Parathyroid adenoma (tissue), 2 donors: ENCODE results near the gene TNRC6B.

Experiments used
- H2AFZ ChIP-seq: fragments of 300-600 bp; sonication (generic); one replicate; pipeline ENCODE4 v1.7.0; 2017; ENCODE audit warnings: antibody characterized with exemption, mild to moderate bottlenecking
- H3K27ac ChIP-seq: fragments of 300-600 bp; sonication (generic); one replicate; pipeline ENCODE4 v1.7.0; 2017
- H3K27me3 ChIP-seq: fragments of 300-600 bp; sonication (generic); one replicate; pipeline ENCODE4 v1.7.0; 2017; ENCODE audit warnings: low read length; ENCODE audit not compliant: control insufficient read depth, insufficient read depth
- H3K36me3 ChIP-seq: fragments of 300-600 bp; sonication (generic); one replicate; pipeline ENCODE4 v1.7.0; 2017; ENCODE audit warnings: low read length; ENCODE audit not compliant: control insufficient read depth, insufficient read depth
- H3K4me1 ChIP-seq: fragments of 300-600 bp; sonication (generic); one replicate; pipeline ENCODE4 v1.7.0; 2017; ENCODE audit warnings: control low read depth
- H3K4me2 ChIP-seq: fragments of 300-600 bp; sonication (generic); one replicate; pipeline ENCODE4 v1.7.0; 2017; ENCODE audit warnings: low read length
- H3K4me3 ChIP-seq: fragments of 300-600 bp; sonication (generic); one replicate; pipeline ENCODE4 v1.7.0; 2017; ENCODE audit warnings: low read depth, low read length
- H3K79me2 ChIP-seq: fragments of 300-600 bp; sonication (generic); one replicate; pipeline ENCODE4 v1.7.0; 2017; ENCODE audit warnings: control low read depth
- H3K9ac ChIP-seq: fragments of 300-600 bp; sonication (generic); one replicate; pipeline ENCODE4 v1.7.0; 2017; ENCODE audit warnings: mild to moderate bottlenecking
- H3K9me3 ChIP-seq: fragments of 300-600 bp; sonication (generic); one replicate; pipeline ENCODE4 v1.7.0; 2017; ENCODE audit warnings: low read length; ENCODE audit not compliant: control insufficient read depth
- TF ChIP-seq, protein P1 (sequence below): fragments of 300-600 bp; sonication (generic); IDR thresholded peaks from one replicate; pipeline ENCODE4 v1.7.0; 2017; ENCODE audit warnings: antibody characterized with exemption, mild to moderate bottlenecking
- donor health status: primary hyperparathyroidism.

The TNRC6B gene

DNA sequence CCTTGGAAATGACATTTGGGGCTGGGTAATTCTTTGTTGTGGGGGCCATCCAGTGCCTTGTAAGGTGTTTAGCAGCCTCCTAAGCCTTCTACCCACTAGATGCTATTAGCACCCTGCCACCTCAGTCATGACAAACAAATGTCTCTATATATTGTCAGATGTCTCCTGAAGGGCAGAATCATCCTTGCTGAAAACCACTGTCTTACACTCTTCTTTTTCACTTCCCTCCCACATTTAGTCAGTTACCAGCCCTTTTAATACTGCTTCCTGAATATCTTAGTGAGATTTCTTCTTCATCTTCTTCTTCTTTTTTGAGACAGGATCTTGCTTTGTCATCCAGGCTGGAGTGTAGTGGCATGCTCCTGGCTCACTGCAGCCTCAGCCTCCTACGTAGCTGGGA lies 33.1 kb downstream of the TNRC6B start:
- TF ChIP-seq, protein P1, sequence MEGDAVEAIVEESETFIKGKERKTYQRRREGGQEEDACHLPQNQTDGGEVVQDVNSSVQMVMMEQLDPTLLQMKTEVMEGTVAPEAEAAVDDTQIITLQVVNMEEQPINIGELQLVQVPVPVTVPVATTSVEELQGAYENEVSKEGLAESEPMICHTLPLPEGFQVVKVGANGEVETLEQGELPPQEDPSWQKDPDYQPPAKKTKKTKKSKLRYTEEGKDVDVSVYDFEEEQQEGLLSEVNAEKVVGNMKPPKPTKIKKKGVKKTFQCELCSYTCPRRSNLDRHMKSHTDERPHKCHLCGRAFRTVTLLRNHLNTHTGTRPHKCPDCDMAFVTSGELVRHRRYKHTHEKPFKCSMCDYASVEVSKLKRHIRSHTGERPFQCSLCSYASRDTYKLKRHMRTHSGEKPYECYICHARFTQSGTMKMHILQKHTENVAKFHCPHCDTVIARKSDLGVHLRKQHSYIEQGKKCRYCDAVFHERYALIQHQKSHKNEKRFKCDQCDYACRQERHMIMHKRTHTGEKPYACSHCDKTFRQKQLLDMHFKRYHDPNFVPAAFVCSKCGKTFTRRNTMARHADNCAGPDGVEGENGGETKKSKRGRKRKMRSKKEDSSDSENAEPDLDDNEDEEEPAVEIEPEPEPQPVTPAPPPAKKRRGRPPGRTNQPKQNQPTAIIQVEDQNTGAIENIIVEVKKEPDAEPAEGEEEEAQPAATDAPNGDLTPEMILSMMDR, result no peak
- no peaks in the 10 kb centered on the region for H3K9me3 ChIP-seq
- no peaks in the 10 kb centered on the region for H3K4me1 ChIP-seq
- H3K9ac ChIP-seq, result no peak overlapping the region
- peaks cover 34% of the 10 kb centered on the region for H3K79me2 ChIP-seq
- no peak overlapping the region for H2AFZ ChIP-seq
- H3K27ac ChIP-seq, result no peak overlapping the region
- no peaks in the 10 kb centered on the region for H3K27me3 ChIP-seq
- no peak overlapping the region for H3K4me2 ChIP-seq
- no peaks in the 10 kb centered on the region for H3K36me3 ChIP-seq
- no peak overlapping the region for H3K4me3 ChIP-seq

DNA sequence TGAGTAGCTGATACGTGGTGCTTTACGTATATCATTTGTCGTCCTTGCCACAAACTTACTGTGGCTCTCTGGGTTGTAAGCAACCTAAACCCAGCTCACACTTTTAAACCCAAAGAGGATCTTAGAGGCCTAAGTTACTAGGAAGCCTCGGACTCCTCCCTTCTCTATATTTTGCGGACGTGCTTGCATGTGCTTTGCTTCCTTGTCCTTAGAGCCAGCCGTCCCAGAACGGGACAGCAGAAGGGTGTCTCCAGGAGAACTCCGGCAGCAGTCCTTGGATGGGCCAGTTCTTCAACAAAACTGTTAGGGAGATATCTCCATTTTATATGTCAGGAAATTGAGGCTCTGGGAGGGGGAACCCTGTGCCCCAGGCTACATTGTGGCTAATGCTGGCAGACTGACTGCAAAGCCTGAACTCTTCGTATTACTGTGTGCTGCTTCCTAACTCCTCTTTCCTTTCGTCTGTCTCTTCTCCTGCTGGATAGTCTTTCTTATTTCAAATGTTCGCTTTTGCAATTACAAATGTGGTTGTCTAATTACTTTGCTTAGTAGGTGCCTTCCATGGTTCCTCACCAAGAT lies 33.8 kb downstream of the TNRC6B start:
- Histone ChIP-seq H3K9ac (no peak overlapping the region), H3K4me2 (no peak overlapping the region), H2AFZ (no peak overlapping the region), H3K9me3 (no peaks in the 10 kb centered on the region), H3K27ac (no peak overlapping the region), H3K36me3 (no peaks in the 10 kb centered on the region), H3K79me2 (peaks cover 35% of the 10 kb centered on the region), H3K4me1 (no peaks in the 10 kb centered on the region), H3K27me3 (no peaks in the 10 kb centered on the region), H3K4me3 (no peak overlapping the region)
- TF ChIP-seq, protein P1, result no peak

DNA sequence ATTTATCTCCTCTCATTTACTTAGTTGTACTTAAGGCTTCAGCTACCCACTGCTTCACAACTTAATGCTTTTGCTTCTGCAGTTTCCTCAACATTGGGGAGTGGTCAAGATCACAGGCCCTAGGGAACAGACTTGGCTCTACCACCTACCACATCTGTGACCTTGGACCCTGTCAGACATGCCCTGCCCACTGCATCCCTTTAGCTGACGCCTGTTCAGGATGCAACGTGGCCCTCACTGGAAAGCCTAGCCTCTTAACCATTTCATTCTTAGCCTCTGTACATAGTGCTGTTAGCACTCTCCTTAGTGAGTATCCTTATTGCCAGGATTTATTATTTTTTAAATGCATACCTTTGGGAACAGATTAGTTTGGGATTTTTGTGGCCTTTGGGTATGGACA lies 34.4 kb downstream of the TNRC6B start:
- H3K79me2 ChIP-seq, result peaks cover 32% of the 10 kb centered on the region
- H2AFZ ChIP-seq, result no peak overlapping the region
- H3K4me2 ChIP-seq, result no peak overlapping the region
- no peaks in the 10 kb centered on the region for H3K4me1 ChIP-seq
- H3K9ac ChIP-seq, result no peak overlapping the region
- H3K36me3 ChIP-seq, result no peaks in the 10 kb centered on the region
- no peak overlapping the region for H3K27ac ChIP-seq
- H3K9me3 ChIP-seq, result no peaks in the 10 kb centered on the region
- no peak overlapping the region for H3K4me3 ChIP-seq
- TF ChIP-seq, protein P1, result no peak
- no peaks in the 10 kb centered on the region for H3K27me3 ChIP-seq

DNA sequence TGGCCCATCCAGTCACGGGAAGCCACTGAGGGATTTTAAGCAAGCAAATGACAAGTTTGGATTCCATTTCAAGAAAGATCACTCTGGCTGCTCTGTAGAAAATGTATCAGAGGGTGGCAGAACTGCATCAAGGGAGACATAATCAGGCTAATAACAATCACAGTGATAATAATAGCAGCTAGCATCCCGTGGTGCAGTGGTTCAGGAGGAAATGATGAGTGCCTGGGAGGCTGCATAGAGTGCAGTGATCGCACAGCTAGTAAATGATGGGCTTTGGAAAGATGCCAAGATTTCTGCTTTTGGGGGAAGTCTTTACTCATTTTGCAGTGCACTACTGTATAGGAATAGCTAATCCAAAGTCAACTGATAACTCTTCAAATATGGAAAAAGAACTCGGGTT lies 35.8 kb downstream of the TNRC6B start:
- TF ChIP-seq, protein P1, result no peak
- Histone ChIP-seq H3K4me2 (no peak overlapping the region), H2AFZ (no peak overlapping the region), H3K4me1 (no peaks in the 10 kb centered on the region), H3K9me3 (no peaks in the 10 kb centered on the region), H3K79me2 (peaks cover 30% of the 10 kb centered on the region), H3K27ac (no peak overlapping the region), H3K36me3 (no peaks in the 10 kb centered on the region), H3K27me3 (no peaks in the 10 kb centered on the region), H3K9ac (no peak overlapping the region), H3K4me3 (no peak overlapping the region)

DNA sequence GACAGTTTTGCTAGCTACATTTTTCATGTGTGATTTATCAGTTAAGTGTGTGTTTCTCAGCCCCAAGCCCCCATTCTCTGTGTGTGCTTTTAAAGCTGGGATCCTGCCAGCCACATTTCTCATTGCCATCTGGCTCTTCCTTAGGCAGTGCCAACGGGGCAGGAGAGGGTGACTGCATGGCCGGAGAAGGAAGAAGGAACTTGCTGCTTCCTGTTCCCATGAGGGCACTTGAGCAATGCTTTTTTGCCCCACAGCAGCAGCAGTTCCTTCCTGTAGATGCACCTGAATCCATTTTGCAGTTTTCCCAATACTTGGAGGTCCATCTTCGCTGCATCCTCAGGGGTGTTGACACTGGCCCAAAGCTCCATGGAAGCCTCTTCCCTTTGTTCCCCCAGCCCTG lies 37.5 kb downstream of the TNRC6B start:
- Histone ChIP-seq H3K27ac (no peak overlapping the region), H3K79me2 (peaks cover 29% of the 10 kb centered on the region), H3K4me3 (no peak overlapping the region), H3K4me2 (no peak overlapping the region), H3K9me3 (no peaks in the 10 kb centered on the region), H3K27me3 (no peaks in the 10 kb centered on the region), H3K4me1 (no peaks in the 10 kb centered on the region), H2AFZ (no peak overlapping the region), H3K36me3 (no peaks in the 10 kb centered on the region), H3K9ac (no peak overlapping the region)
- TF ChIP-seq, protein P1, result no peak
